Mucosa of descending colon (tissue), 3 donors: Measurements from ENCODE around the gene TGIF2. TPM values are rescaled to one million over a fixed set of nuclear protein-coding genes. Genes with fewer than 3 reads are reported as not detected.

Experiments used
- ATAC-seq: fragments of 200-7000 bp; cut with Tn5 transposase; one replicate; pipeline ENCODE4 v1.9.1; 2020; ENCODE audit warnings: mild to moderate bottlenecking, moderate library complexity
- DNase-seq, 3 donors: peaks; one replicate each; pipeline ENCODE4 v3.0.0-alpha.2; 2020
- H3K36me3 ChIP-seq: fragments of 200-600 bp; one replicate; pipeline ENCODE4 v1.8.0; 2021; ENCODE audit warnings: low read depth, mild to moderate bottlenecking
- H3K4me1 ChIP-seq: fragments of 200-600 bp; one replicate; pipeline ENCODE4 v1.8.0; 2021; ENCODE audit warnings: low read depth, mild to moderate bottlenecking
- H3K4me3 ChIP-seq: fragments of 200-600 bp; one replicate; pipeline ENCODE4 v1.8.0; 2021; ENCODE audit warnings: mild to moderate bottlenecking
- H3K9me3 ChIP-seq: fragments of 200-600 bp; one replicate; pipeline ENCODE4 v1.8.0; 2021; ENCODE audit warnings: mild to moderate bottlenecking
- intact Hi-C, 2 donors: fragments of 100-400 bp; cut with DNase I in 1 of 2; cut with micrococcal nuclease in 1 of 2; formaldehyde crosslinking; loops; one replicate each; pipeline versions ENCODE4 v1.11.0 to v1.11.1; 2022; cut with DNase I, micrococcal nuclease
- total RNA-seq, 3 donors: library from RNA; stranded (reverse); fragmentation: NEBNext Ultra II Directional in 2 of 3; extraction: Animal tissue kit (Norgen Biotek cat#: 25700) in 2 of 3; gene quantifications; one replicate each; pipeline versions ENCODE4 v1.2.1 to v1.2.4, GENCODE V29; 2021 to 2023
- TF ChIP-seq, protein P1 (sequence below): fragments of 200-600 bp; IDR thresholded peaks from one replicate; pipeline ENCODE4 v1.8.0; 2022; ENCODE audit warnings: antibody characterized with exemption, mild to moderate bottlenecking
- donor health status: DM: no; HTN: no; CAD: no; lungs with moderate emphysema.
- donor health status: DM: no; HTN: no; CAD: no.
- donor health status: DM: no; HTN: yes; CAD: no.

The TGIF2 gene
- total RNA-seq, 3 donors from 2014 or later: 4.2 to 13.3 (median 6.5) TPM

- no peaks in the 10 kb centered on the region for H3K36me3 ChIP-seq
- H3K4me1 ChIP-seq: peaks cover 4% of the 10 kb centered on the region
- DNase-seq (no peak), ATAC-seq (no peak)
- no peak overlapping the region for H3K4me3 ChIP-seq
- intact Hi-C loops: no loop called here
- TF ChIP-seq, protein P1, sequence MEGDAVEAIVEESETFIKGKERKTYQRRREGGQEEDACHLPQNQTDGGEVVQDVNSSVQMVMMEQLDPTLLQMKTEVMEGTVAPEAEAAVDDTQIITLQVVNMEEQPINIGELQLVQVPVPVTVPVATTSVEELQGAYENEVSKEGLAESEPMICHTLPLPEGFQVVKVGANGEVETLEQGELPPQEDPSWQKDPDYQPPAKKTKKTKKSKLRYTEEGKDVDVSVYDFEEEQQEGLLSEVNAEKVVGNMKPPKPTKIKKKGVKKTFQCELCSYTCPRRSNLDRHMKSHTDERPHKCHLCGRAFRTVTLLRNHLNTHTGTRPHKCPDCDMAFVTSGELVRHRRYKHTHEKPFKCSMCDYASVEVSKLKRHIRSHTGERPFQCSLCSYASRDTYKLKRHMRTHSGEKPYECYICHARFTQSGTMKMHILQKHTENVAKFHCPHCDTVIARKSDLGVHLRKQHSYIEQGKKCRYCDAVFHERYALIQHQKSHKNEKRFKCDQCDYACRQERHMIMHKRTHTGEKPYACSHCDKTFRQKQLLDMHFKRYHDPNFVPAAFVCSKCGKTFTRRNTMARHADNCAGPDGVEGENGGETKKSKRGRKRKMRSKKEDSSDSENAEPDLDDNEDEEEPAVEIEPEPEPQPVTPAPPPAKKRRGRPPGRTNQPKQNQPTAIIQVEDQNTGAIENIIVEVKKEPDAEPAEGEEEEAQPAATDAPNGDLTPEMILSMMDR: no peak
- H3K9me3 ChIP-seq: no peaks in the 10 kb centered on the region
Measured at GRCh38 chr20:36623444-36623843, 50.0 kb downstream of the TGIF2 start.

DNA sequence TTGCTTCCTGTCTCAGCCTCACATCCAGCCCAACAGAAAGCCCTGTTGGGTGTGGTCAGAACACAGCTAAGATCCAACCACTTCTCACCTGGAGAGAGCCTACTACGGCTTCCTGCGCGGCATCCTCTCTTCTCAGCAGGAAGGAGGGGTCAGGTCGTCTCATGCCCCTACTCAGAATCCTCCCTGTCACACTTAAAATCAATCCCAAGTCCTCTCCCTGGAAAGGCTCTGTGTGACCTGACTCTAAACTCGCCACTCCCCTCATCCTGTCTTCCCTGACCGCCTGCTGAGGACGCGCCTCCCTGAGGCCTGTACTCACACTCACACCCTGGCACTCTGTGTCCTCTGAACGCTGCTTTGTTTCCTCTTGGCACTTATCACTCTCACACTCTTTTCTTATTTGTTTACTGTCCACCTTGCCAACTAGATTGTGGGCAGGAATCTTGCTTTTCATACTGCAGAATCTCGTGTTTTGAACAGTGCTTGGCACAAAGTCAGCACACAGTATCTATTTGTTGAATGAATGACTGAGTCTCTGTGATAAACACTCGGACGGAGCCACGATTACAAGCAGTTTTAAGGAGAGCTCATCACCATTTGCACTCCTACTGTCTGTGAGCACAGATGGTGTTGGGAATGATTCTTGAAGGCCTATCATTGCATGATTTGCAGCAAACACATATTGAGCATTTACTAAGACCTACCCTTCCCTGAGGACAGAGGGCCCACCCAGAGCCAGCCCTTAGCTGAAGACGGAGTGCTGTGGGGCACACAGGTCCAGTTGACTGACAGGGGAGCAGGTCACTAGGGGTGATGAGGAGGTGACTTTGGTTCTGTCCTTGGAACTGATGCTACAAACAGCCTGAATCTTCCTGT, 50.9 kb downstream of the TGIF2 start:
- intact Hi-C loops: no loop called here
- Histone ChIP-seq H3K4me1 (peaks cover 4% of the 10 kb centered on the region), H3K36me3 (no peaks in the 10 kb centered on the region), H3K9me3 (no peaks in the 10 kb centered on the region), H3K4me3 (no peak overlapping the region)
- TF ChIP-seq, protein P1: no peak
- peak; percentile 50 to 72 (median 63) for DNase-seq
- ATAC-seq: peak; percentile 98

GRCh38 chr20:36624944-36625324, 51.5 kb downstream of the TGIF2 start:
- no peaks in the 10 kb centered on the region for H3K36me3 ChIP-seq
- no peak overlapping the region for H3K4me3 ChIP-seq
- H3K4me1 ChIP-seq: peaks cover 4% of the 10 kb centered on the region
- ATAC-seq: no peak
- no peaks in the 10 kb centered on the region for H3K9me3 ChIP-seq
- TF ChIP-seq, protein P1: no peak
- no peak for DNase-seq
- intact Hi-C loops: no loop called here

DNA sequence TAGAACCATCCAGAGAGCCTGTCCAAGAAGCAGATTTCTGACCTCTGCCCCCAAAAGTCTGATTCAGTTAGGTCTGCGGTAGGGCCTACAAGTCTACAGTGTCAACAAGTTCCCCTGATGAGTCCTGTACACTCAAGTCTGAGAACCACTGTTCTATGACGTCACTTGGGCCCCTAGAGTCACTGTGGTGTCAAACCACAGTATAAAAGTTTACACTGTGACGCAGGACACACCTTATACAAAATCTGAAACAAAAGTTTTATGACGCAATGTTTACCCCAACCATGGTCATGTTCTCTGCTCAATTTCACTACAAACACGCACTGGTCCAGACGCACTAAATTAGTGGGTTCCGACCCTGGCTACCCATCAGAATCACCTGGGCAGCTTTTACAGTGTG, 54.7 kb downstream of the TGIF2 start:
- H3K36me3 ChIP-seq: no peaks in the 10 kb centered on the region
- peaks cover 4% of the 10 kb centered on the region for H3K4me1 ChIP-seq
- TF ChIP-seq, protein P1: no peak
- DNase-seq (no peak), ATAC-seq (no peak)
- H3K9me3 ChIP-seq: no peaks in the 10 kb centered on the region
- no peak overlapping the region for H3K4me3 ChIP-seq
- intact Hi-C loops: no loop called here

- intact Hi-C loops: no loop called here
- ATAC-seq (peak; percentile 80), DNase-seq (peak; percentile 32 to 71 (median 41))
Measured at GRCh38 chr20:36629719-36630681, 56.6 kb downstream of the TGIF2 start.

More at GRCh38 chr20:36629719-36630681, 56.6 kb downstream of the TGIF2 start:
- H3K9me3 ChIP-seq: no peaks in the 10 kb centered on the region
- H3K4me1 ChIP-seq: no peaks in the 10 kb centered on the region
- TF ChIP-seq, protein P1: no peak
- no peak overlapping the region for H3K4me3 ChIP-seq
- H3K36me3 ChIP-seq: no peaks in the 10 kb centered on the region
